H1 (cell line): ENCODE data around the gene SEC62. TPM values are rescaled to one million over a fixed set of nuclear protein-coding genes. Genes with fewer than 3 reads are reported as not detected.

ENCODE experiments used
- polyA plus RNA-seq, 7 experiments: library from polyadenylated mRNA; depleted of rRNA in 3 of 7; stranded (reverse) in 5 of 7; unstranded in 2 of 7; fragments of >200 nt in 5 of 7; fragments of 200-250 nt in 2 of 7; gene quantifications; 1 replicate in 5 of 7; 2 replicates in 1 of 7; 4 replicates in 1 of 7; pipeline versions ENCODE4 v1.2.1 to v1.2.3, GENCODE V29; 2011 to 2013; ENCODE audit warnings: missing spikeins in 2 of 7, mixed read lengths in 2 of 7
- total RNA-seq: library from RNA; stranded (reverse); fragmentation: NEBNext Ultra II Directional; extraction: Animal tissue kit (Norgen Biotek cat#: 25700); gene quantifications from 2 replicates; pipeline ENCODE4 v1.2.1, GENCODE V29; 2021

The SEC62 gene
- total and polyA plus RNA-seq, 2 of the 8 experiments (the other 6 are each of a cell fraction or from before 2014, with no cell fraction given) = 67.8 to 113 TPM

Other genes with a start within 250 kb of the SEC62 start
- gene TERC, start 201.7 kb upstream of the SEC62 start, total RNA-seq = 14.0 and 17.0 TPM in 2 replicates
- 2.3 and 5.4 TPM in 2 replicates for gene TERC, start 201.7 kb upstream of the SEC62 start, polyA plus RNA-seq (2011; rRNA removed)
- gene ACTRT3, start 197.2 kb upstream of the SEC62 start, total RNA-seq = 5.9 and 7.1 TPM in 2 replicates
- 3.0 and 3.4 TPM in 2 replicates for gene ACTRT3, start 197.2 kb upstream of the SEC62 start, polyA plus RNA-seq (2011; rRNA removed)
- gene MYNN, start 193.4 kb upstream of the SEC62 start, total RNA-seq = 13.9 and 15.2 TPM in 2 replicates
- 3.6 and 7.3 TPM in 2 replicates for gene MYNN, start 193.4 kb upstream of the SEC62 start, polyA plus RNA-seq (2011; rRNA removed)
- not detected in 2 replicates for gene LRRIQ4, start 153.9 kb upstream of the SEC62 start, total RNA-seq
- gene LRRIQ4, start 153.9 kb upstream of the SEC62 start, polyA plus RNA-seq (2011; rRNA removed) = 0.08 and 0.14 TPM in 2 replicates
- 3.3 and 4.6 TPM in 2 replicates for gene LRRC34, start 153.9 kb upstream of the SEC62 start, total RNA-seq
- 3.0 and 4.1 TPM in 2 replicates for gene LRRC34, start 153.9 kb upstream of the SEC62 start, polyA plus RNA-seq (2011; rRNA removed)
- gene LRRC31, start 96.9 kb upstream of the SEC62 start, total RNA-seq = not detected in 2 replicates
- gene LRRC31, start 96.9 kb upstream of the SEC62 start, polyA plus RNA-seq (2011; rRNA removed) = not detected in 2 replicates
- not detected in 2 replicates for gene SAMD7, start 55.2 kb upstream of the SEC62 start, total RNA-seq
- not detected in 2 replicates for gene SAMD7, start 55.2 kb upstream of the SEC62 start, polyA plus RNA-seq (2011; rRNA removed)
- 16.6 and 16.7 TPM in 2 replicates for gene GPR160, start 71.2 kb downstream of the SEC62 start, total RNA-seq
- 8.2 and 14.3 TPM in 2 replicates for gene GPR160, start 71.2 kb downstream of the SEC62 start, polyA plus RNA-seq (2011; rRNA removed)
- 18.5 and 26.4 TPM in 2 replicates for gene PHC3, start 214.9 kb downstream of the SEC62 start, total RNA-seq
- 19.0 and 29.2 TPM in 2 replicates for gene PHC3, start 214.9 kb downstream of the SEC62 start, polyA plus RNA-seq (2011; rRNA removed)